ENCODE results near the gene C19orf12.
"Not testable (repeated sequence)": the region's sequence is repeated elsewhere in the genome, so short reads cannot be mapped to it uniquely, and the experiment has no call there.

Gene C19orf12

GRCh38 chr19:29672933-29673336 lies 42.1 kb downstream of the C19orf12 start:
- H3K4me3 ChIP-seq (replicated peaks; ENCODE audit: low read depth, low read length) = no peak overlapping the region
- TF ChIP-seq CTCF (IDR thresholded peaks at IDR 0.05; ENCODE audit: low read depth, low read length, missing control alignments) = no peak
- DNase-seq (ENCODE audit: extremely low read depth, low read depth) = no peak

- H3K4me3 ChIP-seq (replicated peaks; ENCODE audit: low read depth, low read length) = no peak overlapping the region
- TF ChIP-seq CTCF (IDR thresholded peaks at IDR 0.05; ENCODE audit: low read depth, low read length, missing control alignments) = no peak
These were observed 42.6 kb downstream of the C19orf12 start for GRCh38 chr19:29672319-29672932.

GRCh38 chr19:29671393-29672160 lies 43.5 kb downstream of the C19orf12 start:
- H3K4me3 ChIP-seq (replicated peaks; ENCODE audit: low read depth, low read length) = no peak overlapping the region
- DNase-seq (ENCODE audit: extremely low read depth, low read depth) = no peak
- peak; percentile 5 for TF ChIP-seq CTCF (IDR thresholded peaks at IDR 0.05; ENCODE audit: low read depth, low read length, missing control alignments)

More at GRCh38 chr19:29672319-29672932, 42.6 kb downstream of the C19orf12 start:
- no peak for DNase-seq (ENCODE audit: extremely low read depth, low read depth)

GRCh38 chr19:29671026-29671392 lies 44.1 kb downstream of the C19orf12 start:
- not testable (repeated sequence) for DNase-seq (ENCODE audit: extremely low read depth, low read depth); H3K4me3 ChIP-seq (replicated peaks; ENCODE audit: low read depth, low read length)

- H3K4me3 ChIP-seq (replicated peaks; ENCODE audit: low read depth, low read length) = no peak overlapping the region
- no peak for TF ChIP-seq CTCF (IDR thresholded peaks at IDR 0.05; ENCODE audit: low read depth, low read length, missing control alignments)
- no peak for DNase-seq (ENCODE audit: extremely low read depth, low read depth)
These were observed 44.8 kb downstream of the C19orf12 start for GRCh38 chr19:29670255-29670654.

GRCh38 chr19:29668746-29669609 lies 46.1 kb downstream of the C19orf12 start:
- peak; percentile 42 for TF ChIP-seq CTCF (IDR thresholded peaks at IDR 0.05; ENCODE audit: low read depth, low read length, missing control alignments)
- H3K4me3 ChIP-seq (replicated peaks; ENCODE audit: low read depth, low read length) = no peak overlapping the region
- no peak for DNase-seq (ENCODE audit: extremely low read depth, low read depth)

- no peak for TF ChIP-seq CTCF (IDR thresholded peaks at IDR 0.05; ENCODE audit: low read depth, low read length, missing control alignments)
- DNase-seq (ENCODE audit: extremely low read depth, low read depth) = no peak
- H3K4me3 ChIP-seq (replicated peaks; ENCODE audit: low read depth, low read length) = no peak overlapping the region
These were observed 47.1 kb downstream of the C19orf12 start for GRCh38 chr19:29667901-29668341.

Measured in HFF-Myc (cell line).